HG02798 (cell line): ENCODE data around the gene LGR4.
A peak's percentile ranks its signal among the peaks of the same experiment; 100 is the strongest.
"Not testable (repeated sequence)": the region's sequence is repeated elsewhere in the genome, so short reads cannot be mapped to it uniquely, and the experiment has no call there.

Source experiments
- ATAC-seq: cut with Tn5 transposase; IDR thresholded peaks from one replicate; pipeline ENCODE4 v1.9.1; 2021; ENCODE audit warnings: mild to moderate bottlenecking; ENCODE audit not compliant: unreplicated experiment, poor library complexity

Gene LGR4, protein sequence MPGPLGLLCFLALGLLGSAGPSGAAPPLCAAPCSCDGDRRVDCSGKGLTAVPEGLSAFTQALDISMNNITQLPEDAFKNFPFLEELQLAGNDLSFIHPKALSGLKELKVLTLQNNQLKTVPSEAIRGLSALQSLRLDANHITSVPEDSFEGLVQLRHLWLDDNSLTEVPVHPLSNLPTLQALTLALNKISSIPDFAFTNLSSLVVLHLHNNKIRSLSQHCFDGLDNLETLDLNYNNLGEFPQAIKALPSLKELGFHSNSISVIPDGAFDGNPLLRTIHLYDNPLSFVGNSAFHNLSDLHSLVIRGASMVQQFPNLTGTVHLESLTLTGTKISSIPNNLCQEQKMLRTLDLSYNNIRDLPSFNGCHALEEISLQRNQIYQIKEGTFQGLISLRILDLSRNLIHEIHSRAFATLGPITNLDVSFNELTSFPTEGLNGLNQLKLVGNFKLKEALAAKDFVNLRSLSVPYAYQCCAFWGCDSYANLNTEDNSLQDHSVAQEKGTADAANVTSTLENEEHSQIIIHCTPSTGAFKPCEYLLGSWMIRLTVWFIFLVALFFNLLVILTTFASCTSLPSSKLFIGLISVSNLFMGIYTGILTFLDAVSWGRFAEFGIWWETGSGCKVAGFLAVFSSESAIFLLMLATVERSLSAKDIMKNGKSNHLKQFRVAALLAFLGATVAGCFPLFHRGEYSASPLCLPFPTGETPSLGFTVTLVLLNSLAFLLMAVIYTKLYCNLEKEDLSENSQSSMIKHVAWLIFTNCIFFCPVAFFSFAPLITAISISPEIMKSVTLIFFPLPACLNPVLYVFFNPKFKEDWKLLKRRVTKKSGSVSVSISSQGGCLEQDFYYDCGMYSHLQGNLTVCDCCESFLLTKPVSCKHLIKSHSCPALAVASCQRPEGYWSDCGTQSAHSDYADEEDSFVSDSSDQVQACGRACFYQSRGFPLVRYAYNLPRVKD

DNA sequence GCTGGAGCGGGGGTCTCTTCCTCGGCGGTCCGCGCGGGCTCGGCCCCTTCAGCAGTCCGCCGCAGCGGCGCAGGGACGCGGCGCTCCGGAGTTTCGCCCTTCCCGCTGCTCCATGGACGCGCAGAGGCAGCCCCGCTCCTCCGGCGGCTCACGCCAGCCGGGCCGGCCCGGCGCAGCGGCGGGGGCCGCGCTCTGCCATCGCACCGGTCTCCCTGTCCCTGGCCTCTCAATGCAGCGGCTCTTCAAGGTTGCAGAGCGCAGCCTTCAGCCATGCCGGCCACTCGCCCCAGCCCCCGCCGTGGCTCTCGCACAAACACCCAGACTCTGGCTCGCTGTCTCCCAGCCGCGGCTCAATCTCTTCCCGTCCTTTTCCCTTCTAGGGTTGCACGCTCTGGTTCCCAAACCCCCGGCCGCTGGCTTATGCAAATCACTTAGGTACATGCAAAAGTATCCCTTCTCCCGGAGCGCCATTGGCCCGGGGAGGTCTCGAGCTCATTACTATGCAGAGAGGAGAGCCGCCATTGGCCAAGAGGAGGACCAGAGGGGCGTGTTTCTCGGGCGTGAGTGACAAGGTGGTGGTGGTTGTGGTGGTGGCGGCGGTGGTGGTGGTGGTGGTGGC lies at the start of gene LGR4:
Gene LGR4 (minus strand): TSS at position 393 of the 619 bp plus-strand sequence. CDS start 488 bp downstream, outside the sequence.
- ATAC-seq = peak; percentile 87

DNA sequence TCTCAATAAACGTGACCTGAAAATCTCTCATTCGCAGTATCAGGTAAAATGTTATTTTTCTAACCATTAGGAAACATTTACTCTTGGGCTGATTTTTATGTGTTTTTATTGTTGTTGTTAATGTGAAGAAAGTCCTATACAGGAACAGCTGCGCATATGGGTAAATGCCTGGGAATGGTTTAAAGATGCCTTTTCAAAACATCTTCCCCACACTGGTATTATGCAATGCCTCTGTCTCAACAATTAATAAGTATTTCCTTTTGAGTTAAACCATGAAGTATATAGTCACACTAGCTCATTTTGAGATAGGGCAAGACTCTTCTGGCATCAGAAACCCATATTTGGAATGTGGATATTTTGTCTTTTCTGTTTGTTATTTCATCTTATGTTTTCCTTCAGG lies 47.6 kb upstream of the LGR4 start:
- no peak for ATAC-seq

DNA sequence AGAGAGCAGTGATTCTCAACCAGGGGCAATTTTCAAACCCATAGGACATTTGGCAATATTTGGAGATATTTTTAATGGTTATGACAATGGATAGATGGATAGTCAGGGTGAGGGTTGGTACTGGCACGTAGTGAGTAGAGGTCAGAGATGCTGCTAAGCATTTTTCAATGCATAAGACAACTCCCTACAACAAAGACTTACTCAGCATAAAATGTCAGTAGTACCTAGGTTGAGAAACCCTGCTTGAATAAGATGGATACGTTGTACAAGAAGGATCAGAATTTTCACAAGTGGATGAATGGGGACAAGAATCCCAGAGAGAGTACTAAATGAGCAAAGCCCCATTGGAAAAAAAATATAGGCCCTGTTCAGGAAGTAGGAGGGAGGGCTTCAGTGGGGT lies 45.9 kb upstream of the LGR4 start:
- ATAC-seq = no peak

DNA sequence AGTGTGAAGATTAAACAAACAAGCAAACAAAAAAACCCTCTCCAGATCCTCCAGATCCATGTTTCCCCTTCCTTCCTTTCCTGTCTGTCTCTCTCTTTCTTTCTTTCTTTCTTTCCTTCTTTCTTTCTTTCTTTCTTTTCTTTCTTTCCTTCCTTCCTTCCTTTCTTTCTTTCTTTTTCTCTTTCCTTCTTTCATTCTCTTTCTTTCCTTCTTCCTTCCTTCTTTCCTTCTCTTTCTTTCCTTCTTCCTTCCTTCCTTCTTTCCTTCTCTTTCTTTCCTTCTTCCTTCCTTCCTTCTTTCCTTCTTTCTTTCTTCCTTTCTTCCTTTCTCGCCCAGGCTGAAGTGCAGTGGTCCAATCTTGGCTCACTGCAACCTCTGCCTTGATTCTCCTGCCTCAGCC lies 44.9 kb upstream of the LGR4 start:
- not testable (repeated sequence) for ATAC-seq

DNA sequence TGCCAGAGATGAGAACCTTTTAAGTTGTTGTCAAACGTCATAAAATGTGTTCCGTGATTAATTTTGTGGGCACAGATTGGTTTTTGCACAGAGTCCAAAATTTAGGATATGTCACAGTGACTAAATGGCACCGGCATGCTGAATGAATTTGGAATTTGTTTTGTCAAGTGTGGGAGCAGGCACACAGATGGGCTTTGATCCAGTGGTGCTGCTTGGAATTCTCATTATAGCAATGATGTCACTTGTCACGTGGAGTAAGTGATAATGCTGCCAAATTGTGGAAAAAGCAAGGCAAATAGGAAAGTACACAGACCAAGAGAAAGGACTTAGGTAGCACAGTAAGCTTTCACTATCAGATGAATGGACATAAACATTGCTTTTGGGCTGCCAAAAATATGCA lies 42.0 kb upstream of the LGR4 start:
- ATAC-seq = no peak

DNA sequence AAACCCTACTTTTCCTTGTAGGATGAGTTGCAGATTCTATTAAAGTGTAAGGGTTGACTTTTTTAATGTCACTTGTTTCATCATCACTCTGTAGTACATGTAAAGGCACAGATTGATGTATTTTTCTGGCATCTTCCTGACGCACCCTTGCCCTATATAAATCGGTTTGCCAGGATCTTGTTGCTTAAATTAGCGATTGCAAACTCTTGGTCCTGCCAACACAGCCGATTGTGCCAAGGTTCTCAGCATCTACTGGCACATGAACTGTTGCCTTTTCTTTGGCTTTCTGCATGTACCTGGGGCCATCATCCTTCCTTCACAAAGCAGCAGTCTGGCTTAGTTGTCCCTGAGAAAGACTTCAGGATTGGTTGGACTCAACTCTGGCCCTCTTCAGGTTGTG lies 41.5 kb upstream of the LGR4 start:
- no peak for ATAC-seq

DNA sequence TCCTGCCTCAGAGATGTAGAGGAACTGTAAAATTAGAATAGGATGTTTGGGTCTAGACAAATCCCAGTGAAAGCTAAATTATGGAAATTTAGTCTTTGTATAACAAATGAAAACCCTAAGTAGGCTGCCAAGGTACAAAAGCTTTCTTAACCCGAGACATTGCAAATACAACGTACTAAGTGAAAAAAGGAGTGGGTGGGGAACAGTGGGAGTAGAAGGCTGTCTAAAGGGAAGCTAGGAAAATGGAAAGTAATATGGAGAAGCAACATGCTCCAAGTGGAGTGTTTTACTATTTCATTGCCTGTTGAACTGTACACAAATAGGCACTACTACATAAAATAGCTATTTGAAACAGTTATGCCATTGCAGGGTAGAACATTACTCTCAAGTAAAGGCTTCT lies 40.8 kb upstream of the LGR4 start:
- ATAC-seq = no peak

DNA sequence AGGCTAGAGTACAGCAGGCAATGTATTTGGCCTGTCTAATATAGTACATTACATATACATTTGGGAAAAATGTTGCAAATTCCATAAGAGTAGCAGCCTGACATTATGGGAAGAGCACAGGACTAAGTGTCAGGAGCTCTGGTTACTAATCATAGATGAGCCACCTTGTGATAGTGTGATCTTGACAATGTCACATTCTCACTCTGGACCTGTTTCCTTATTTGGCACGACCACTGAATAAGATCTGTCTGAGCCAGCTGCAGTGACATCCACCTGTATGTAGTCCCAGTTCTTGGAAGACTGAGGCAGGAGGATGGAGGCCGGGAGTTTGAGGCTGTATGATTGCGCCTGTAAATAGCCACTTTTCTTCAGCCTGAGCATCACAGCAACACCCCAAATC lies 39.6 kb upstream of the LGR4 start:
- no peak for ATAC-seq

DNA sequence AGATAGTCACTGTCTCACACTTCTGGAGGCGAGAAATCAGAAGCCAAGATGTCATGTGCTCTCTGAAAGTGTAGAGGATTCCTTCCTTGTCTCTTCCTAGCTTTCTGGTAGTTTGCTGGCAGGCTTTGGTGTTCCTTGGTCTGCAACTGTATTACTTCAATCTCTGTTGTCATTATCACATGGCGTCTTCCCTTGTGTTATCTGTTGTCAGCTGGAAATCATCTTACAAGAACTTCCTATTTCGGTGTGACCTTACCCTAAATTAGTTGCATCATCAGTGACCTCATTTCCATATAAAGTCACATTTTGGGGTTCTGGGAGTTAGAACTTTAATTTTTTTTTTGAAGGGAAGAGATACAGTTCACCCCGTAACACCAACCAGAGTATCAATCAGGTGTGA lies 37.3 kb upstream of the LGR4 start:
- ATAC-seq = no peak

DNA sequence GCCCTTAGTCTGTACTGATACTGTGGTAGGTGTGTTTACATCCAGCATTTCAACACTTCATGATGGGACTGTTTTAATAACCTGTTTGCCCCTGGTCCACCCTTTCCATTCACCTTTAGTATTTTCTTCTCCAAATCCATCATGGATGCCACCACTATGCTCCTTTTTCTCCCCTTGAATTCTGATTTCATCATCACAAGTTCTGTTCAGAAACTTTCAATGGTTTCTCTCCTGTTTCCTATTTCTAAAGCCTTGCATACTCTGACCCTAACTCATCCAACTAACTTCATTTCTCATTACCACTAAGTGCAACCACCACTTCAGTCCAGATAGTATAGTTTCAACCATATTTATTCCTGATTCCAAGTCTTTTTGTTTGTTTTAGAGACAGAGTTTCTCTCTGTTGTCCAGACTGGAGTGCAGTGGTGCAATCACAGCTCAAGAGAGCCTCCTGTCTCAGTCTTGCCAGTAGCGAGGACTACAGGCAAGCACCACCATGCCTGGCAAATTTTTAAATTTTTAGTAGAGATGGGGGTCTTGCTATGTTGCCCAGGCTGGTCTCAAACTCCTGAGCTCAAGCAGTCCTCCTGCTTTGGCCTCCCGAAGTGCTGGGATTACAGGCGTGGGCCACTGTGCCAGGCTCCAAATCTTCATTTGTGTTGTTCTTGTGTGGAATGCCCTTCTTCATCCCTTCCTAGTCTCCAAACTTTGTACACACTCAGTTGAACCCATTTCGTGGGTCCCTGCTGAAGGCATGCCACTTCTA lies 35.1 kb upstream of the LGR4 start:
- no peak for ATAC-seq

DNA sequence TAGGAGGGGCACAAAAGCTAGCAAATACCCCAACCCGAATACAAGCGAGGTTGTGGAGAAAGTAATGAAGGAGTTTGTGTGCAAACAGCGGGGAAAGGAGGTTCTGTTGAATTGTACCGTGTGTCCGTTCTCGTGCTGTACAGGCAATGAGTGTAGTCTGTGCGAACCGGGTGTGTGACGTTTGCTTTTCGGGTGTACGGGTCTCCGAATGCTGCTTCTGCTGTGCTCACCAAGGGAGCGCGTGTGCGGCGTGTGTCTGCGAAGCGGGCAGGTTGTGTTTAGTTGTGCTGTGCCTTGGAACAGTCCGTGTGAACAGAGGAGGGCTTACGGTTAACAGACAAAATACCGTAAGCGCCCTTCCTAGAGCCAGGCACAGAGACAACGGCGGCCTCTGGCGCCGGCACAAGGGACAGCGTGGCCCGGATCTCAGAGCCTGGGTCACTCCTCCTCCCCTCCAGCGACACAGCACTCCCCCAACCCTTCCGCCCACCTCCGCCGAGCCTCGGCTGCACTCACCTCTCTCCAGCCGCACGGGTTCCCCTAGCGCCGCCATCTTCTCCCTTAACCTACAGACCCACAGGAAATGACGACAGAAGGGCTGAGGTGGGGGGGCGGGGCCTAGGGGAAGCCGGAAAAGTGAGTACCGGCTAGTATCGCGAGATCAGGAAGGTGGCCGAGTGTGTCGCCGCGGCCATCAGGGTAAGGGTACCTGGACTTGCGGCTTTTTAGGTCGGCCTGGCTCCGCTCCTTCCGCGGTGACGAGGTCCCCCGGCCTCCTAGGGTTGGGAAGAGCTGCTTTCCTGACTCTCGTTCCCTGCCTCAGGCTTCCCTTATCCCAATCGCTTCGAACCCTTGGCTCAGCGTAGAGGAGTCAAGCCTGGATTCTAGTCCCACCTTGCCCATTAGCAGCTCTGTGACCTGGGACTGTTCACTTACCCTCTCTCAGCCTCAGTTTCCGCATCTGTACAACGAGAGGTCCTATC lies 33.9 kb upstream of the LGR4 start, which contains the start of gene LIN7C:
Gene LIN7C (minus strand): TSS at position 570 of the 983 bp plus-strand sequence. CDS start 17 bp downstream, at position 553.
- ATAC-seq = peak; percentile 95

DNA sequence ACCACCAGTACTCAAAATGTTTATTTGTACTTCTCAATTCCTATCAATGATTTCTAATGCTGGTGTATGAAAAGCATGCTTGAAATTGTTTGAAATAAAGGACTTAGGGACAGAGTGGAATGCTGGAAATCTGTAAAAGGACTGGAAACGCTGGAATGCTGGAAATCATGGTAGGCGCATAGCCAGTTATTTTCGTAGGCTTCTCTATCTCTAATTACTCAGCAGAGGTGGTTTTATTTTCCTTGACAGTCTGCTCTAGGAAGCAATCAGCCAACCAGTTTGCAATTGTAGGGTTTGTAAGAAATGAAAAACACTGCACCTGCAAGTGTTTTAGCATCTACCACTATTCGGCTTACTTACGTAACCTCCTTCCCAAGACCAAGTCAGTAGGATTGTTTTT lies 33.2 kb upstream of the LGR4 start:
- ATAC-seq = peak; percentile 4

DNA sequence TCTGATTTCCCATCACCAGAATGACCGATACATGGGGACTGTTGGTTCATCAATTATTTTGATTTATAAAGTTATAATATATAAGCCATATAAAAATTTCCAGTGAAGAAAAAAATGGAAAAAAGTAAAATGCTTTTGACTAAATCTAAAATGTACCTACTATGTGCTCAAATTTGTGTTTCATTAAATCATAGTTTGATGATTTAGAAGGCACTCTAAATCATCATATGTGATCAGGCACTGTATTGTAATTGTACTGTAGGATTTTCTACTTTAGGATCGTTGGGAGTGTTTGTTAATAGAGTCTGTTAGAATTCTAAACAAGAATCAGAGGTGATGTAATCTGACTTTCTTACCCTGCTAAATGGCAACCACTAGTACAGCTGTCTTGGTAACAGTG lies 31.6 kb upstream of the LGR4 start:
- ATAC-seq = no peak

DNA sequence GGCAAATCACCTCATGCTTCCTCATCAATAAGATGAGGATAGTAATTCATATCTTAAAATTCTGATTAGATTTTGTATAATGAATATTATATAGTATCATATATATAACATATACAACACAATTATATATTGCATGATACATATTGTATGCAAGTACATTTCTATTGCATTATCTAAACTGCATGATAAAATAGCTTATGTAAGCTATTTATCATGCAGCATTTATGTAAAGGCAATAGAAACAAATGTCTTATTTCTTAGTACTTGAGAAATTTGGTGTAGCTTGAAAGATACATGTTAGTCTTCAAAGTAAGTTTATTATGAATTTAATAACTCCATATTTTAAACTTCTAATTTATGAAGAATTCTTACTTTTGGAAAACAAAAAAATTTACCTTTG lies 28.5 kb upstream of the LGR4 start:
- ATAC-seq = no peak

DNA sequence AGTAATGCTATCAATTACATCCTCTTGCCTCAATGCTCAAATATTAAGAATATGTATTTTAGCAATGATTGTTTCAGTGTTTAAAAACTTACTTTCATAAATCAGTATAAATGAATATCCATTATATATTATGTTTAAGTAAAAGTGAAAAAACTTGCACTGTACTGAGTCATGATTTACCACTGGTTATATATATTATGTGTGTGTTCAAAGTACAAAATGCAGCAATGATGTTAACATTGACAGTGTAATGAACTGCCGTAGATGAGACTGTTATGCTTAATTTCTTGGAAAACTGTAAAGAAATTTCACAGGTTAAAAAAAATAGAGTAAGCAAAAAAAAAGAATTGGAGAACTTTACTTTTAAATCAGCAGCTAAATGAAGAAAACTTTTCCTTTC lies 25.3 kb upstream of the LGR4 start:
- ATAC-seq = no peak

DNA sequence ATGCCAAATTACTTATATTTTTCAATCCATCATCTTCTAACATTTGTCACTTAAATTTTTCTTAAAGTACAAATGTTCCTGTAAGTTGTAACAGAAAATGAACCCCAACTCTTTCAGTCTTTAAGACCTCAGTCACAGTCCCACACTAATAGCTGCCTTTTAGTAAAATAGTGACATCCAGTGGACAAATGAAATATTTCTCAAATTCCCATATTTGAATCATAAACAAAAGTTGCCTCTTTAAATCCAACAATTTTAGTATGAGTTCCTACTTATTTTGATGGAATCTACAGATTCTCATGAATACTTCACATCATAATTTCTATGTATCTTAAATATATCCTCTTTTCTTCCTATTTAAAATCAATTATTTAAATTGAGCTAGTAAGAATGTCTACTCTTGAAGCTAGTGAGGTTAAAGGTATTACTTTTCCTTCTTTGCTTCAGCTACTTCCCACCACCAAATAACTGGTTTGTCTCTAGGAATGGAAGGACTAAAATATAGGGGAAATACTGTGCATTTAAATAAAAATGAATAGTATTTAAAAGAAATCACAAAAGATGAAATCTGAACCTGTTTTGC lies 24.8 kb upstream of the LGR4 start:
- peak; percentile 64 for ATAC-seq

DNA sequence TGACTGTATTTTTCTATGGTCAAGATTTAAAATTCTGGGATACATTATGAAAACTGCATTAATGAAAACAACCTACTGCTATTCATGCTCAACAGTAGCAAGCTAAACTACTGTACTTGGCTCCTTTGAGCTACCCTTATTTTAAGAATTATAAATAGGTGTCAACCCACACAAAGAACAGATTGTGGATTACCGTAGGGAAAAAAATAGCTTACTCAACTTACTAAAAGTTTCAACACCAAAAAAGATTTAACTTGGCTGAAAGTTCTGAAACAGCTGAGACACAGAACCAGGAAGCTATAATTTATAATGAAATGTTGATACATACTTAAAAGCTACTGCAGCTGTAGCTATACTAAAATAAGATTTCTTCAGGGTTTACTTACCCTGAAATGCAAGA lies 23.9 kb upstream of the LGR4 start:
- ATAC-seq = no peak

DNA sequence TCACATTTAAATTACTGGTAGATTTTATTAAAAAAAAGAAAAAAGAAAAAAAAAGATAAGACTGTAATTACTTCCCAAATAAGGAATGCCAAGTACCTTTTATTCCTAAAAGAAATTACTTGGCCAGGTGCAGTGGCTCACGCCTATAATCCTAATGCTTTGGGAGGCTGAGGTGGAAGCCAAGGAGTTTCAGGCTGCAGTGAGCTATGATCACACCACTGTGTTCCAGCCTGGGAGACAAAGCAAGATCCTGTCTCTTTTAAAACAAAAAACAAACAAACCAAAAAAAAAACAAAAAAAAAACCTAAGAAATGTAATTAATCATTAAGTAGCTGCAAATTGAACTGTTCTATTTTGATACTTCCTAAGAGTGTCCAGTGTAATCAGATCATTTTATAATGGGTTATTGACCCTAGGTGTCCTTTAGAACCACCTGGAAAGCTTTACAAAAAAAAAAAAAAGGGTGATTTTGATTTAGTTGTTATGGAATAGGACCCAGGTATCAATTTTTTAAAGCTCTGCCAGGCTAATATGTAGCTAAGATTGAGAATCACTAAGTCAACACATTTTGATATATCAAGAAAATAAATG lies 23.2 kb upstream of the LGR4 start:
- no peak for ATAC-seq
